B cell (primary cell): ENCODE measurements around the gene MEX3B. TPM values are rescaled to one million over a fixed set of nuclear protein-coding genes. Genes with fewer than 3 reads are reported as not detected.
A peak's percentile ranks its signal among the peaks of the same experiment; 100 is the strongest.

Experiments used
- ATAC-seq: fragments of 200-7000 bp; cut with Tn5 transposase; one replicate; pipeline ENCODE4 v1.10.0; 2021; ENCODE audit warnings: low read depth, mild to moderate bottlenecking, moderate number of reproducible peaks, moderate library complexity
- CTCF ChIA-PET: fragments of 350-600 bp; sonication (Branson Sonifier 250); formaldehyde crosslinking; loops from one replicate; lab custom pipeline; 2021; ENCODE audit warnings: antibody characterized with exemption, inconsistent platforms; lab: Charles Lee
- POLR2A ChIA-PET: fragments of 350-600 bp; sonication (Branson Sonifier 250); formaldehyde crosslinking; loops from one replicate; lab custom pipeline; 2021; ENCODE audit warnings: antibody characterized with exemption; lab: Charles Lee
- DNase-seq: peaks from one replicate; pipeline ENCODE4 v3.0.0; 2013
- H2AFZ ChIP-seq: 2 replicates; pipeline ENCODE4 v1.6.1; 2012; ENCODE audit warnings: mild to moderate bottlenecking, low read depth, low read length; ENCODE audit not compliant: insufficient read depth, poor library complexity, severe bottlenecking
- H3K27ac ChIP-seq, 2 donors: 1 replicate in 1 of 2; 2 replicates in 1 of 2; pipeline ENCODE4 v1.5.1; 2012 to 2013; ENCODE audit warnings: low read length in 2 of 2, mild to moderate bottlenecking in 2 of 2, moderate library complexity in 1 of 2
- H3K27me3 ChIP-seq, 4 experiments: fragments of 200-600 bp in 1 of 4; sonication (generic) in 1 of 4; replicated peaks in 1 of 4; 1 replicate in 2 of 4; 2 replicates in 2 of 4; pipeline versions ENCODE4 v1.6.1 to v1.7.0; 2013 to 2016; ENCODE audit warnings: low read length in 3 of 4, mild to moderate bottlenecking in 2 of 4, mixed read lengths in 1 of 4, moderate library complexity in 1 of 4; ENCODE audit not compliant: insufficient read depth in 4 of 4, control insufficient read depth in 3 of 4; ENCODE audit errors: control extremely low read depth in 1 of 4
- H3K36me3 ChIP-seq, 2 experiments: replicated peaks in 1 of 2; 1 replicate in 1 of 2; 2 replicates in 1 of 2; pipeline versions ENCODE4 v1.6.1 to v1.7.1; 2013; ENCODE audit warnings: low read length in 1 of 2; ENCODE audit not compliant: insufficient read depth in 2 of 2, control insufficient read depth in 1 of 2; ENCODE audit errors: control extremely low read depth in 1 of 2, extremely low read depth in 1 of 2
- H3K4me1 ChIP-seq, 2 donors: fragments of 200-600 bp in 1 of 2; sonication (generic) in 1 of 2; 1 replicate in 1 of 2; 2 replicates in 1 of 2; pipeline versions ENCODE4 v1.5.1 to v1.6.1; 2013 to 2017; ENCODE audit warnings: low read length in 2 of 2; ENCODE audit not compliant: control insufficient read depth in 2 of 2, insufficient read depth in 2 of 2
- H3K4me2 ChIP-seq: replicated peaks from 2 replicates; pipeline ENCODE3; 2012; ENCODE audit warnings: mild to moderate bottlenecking, low read depth, low read length; ENCODE audit not compliant: poor library complexity, severe bottlenecking
- H3K4me3 ChIP-seq, 5 experiments: fragments of 200-600 bp in 1 of 5; sonication (generic) in 1 of 5; 1 replicate in 3 of 5; 2 replicates in 2 of 5; pipeline versions ENCODE4 v1.5.1 to v1.7.0; 2011 to 2016; ENCODE audit warnings: low read length in 4 of 5, mild to moderate bottlenecking in 4 of 5, low read depth in 2 of 5, control low read depth in 1 of 5, moderate library complexity in 1 of 5; ENCODE audit not compliant: insufficient read depth in 1 of 5; ENCODE audit errors: control extremely low read depth in 1 of 5, extremely low read depth in 1 of 5
- H3K79me2 ChIP-seq: fragments of 200-600 bp; sonication (generic); one replicate; pipeline ENCODE4 v1.6.0; 2016; ENCODE audit warnings: low read length; ENCODE audit not compliant: control insufficient read depth, insufficient read depth
- H3K9ac ChIP-seq: fragments of 200-600 bp; sonication (generic); 2 replicates; pipeline ENCODE4 v1.6.1; 2017; ENCODE audit warnings: mild to moderate bottlenecking, low read length, moderate library complexity
- H3K9me3 ChIP-seq, 3 donors: one replicate each; pipeline versions ENCODE4 v1.6.1 to v1.7.1; 2013; ENCODE audit warnings: low read length in 2 of 3; ENCODE audit not compliant: control insufficient read depth in 2 of 3, insufficient read depth in 1 of 3; ENCODE audit errors: control extremely low read depth in 1 of 3
- H4K20me1 ChIP-seq: 2 replicates; pipeline ENCODE4 v1.6.0; 2012; ENCODE audit warnings: mild to moderate bottlenecking, low read length; ENCODE audit not compliant: insufficient read depth, control insufficient read depth, poor library complexity, severe bottlenecking
- H3K27ac Mint-ChIP-seq: one replicate; pipeline ENCODE4 v1.8.0; 2021; ENCODE audit warnings: mixed read lengths
- H3K27me3 Mint-ChIP-seq: one replicate; pipeline ENCODE4 v1.8.0; 2021; ENCODE audit warnings: mixed read lengths
- H3K4me1 Mint-ChIP-seq: one replicate; pipeline ENCODE4 v1.8.0; 2021; ENCODE audit warnings: mixed read lengths
- H3K4me3 Mint-ChIP-seq: one replicate; pipeline ENCODE4 v1.8.0; 2021; ENCODE audit warnings: mixed read lengths
- H3K9me3 Mint-ChIP-seq: one replicate; pipeline ENCODE4 v1.8.0; 2022; ENCODE audit warnings: mixed read lengths; ENCODE audit not compliant: insufficient read depth
- EZH2 ChIP-seq: IDR thresholded peaks from 2 replicates; pipeline ENCODE4 v1.6.1; 2012; ENCODE audit warnings: borderline replicate concordance, low read depth, mild to moderate bottlenecking, moderate library complexity, low read length; ENCODE audit not compliant: insufficient read depth, poor library complexity, severe bottlenecking
- WGBS: methylation state at CpG from one replicate; pipeline ENCODE4 v1.1.5; 2013; ENCODE audit warnings: missing lambda C conversion rate; ENCODE audit not compliant: insufficient coverage; 5-methylcytosine and 5-hydroxymethylcytosine counted together
- intact Hi-C: fragments of 100-400 bp; cut with micrococcal nuclease; formaldehyde crosslinking; loops from one replicate; pipeline ENCODE4 v1.10.0; 2022
- polyA plus RNA-seq: library from polyadenylated mRNA; depleted of rRNA; stranded (reverse); fragments of >200 nt; gene quantifications from 2 replicates; pipeline ENCODE4 v1.2.3, GENCODE V29; 2012
- total RNA-seq, 2 donors: library from RNA; stranded (reverse); fragments of 120-200 nt in 1 of 2; gene quantifications; 1 replicate in 1 of 2; 2 replicates in 1 of 2; pipeline versions ENCODE4 v1.2.3 to v1.2.4, GENCODE V29; 2013 to 2022
- TF ChIP-seq, protein P1 (sequence below): fragments of 200-600 bp; IDR thresholded peaks from one replicate; pipeline ENCODE4 v1.8.0; 2022; ENCODE audit warnings: antibody characterized with exemption, mild to moderate bottlenecking

MEX3B gene
- total and polyA plus RNA-seq, 2 donors (not counting 1 experiment from before 2014, with no cell fraction given), result 0.40 to 0.59 TPM

DNA sequence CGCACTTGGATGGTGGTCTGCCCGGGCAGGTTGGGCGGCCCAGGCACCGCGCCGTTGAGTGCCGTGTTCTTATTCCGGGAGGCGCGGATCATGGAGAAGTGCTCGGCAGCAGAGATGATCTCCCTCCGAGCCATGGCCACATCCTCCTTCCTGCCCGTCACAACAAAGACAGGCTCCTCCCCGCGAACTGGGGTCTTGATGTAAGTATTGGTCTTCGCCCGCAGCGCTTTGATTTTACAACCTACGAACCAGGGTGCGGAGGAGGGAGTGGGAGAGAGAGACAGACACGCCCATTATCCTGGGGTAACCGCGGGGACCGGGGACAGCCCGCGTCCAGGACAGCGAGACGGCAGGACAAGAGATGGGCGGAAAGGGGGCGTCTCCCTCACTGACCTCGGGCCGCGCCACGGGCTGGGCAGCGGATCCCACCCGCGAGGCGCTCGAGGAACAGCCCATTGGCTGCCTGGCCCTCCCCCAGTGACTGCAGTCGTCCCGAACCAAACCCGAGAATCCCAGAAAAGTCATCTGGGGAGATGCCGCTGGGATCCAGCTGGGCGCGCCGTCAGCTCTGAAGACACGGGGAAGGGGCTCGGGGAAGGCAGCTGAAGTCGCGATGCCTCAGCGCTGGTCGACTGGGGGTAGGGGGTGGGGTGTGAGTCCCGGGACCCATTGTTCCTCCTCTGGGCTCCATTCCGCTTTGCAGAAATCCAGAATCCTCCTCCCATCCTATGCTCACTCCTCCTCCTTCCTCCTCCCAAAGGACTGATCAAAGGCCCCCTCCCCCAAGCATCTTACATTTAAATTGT lies 1.2 kb downstream of the MEX3B start:
- H3K27ac ChIP-seq, result no peak overlapping the region
- no peaks in the 10 kb centered on the region for H3K36me3 ChIP-seq
- H3K4me2 ChIP-seq, result peak overlapping the region; percentile 98
- H3K4me3 ChIP-seq, result peak overlapping the region; percentile 26 to 85 (median 77)
- ChIA-PET CTCF (no interaction called here), POLR2A (no interaction called here)
- WGBS, result 4% methylated on average over 36 of the region's 54 CpGs
- Mint-ChIP-seq H3K4me1 (peaks cover 20% of the 10 kb centered on the region), H3K27me3 (peaks cover 27% of the 10 kb centered on the region), H3K4me3 (peak overlapping the region; percentile 86), H3K9me3 (no peaks in the 10 kb centered on the region), H3K27ac (peak overlapping the region; percentile 56)
- H3K9ac ChIP-seq, result peak overlapping the region; percentile 65
- peak overlapping the region; percentile 89 for H2AFZ ChIP-seq
- intact Hi-C loops, result loop anchor here (5.0 kb wide), 1 partner anchor 943 kb away; the partner anchor contains the start of gene RAMAC
- peaks cover 0 to 29% (median 15%) of the 10 kb centered on the region in 4 experiments for H3K27me3 ChIP-seq
- DNase-seq (no peak), ATAC-seq (no peak)
- H3K4me1 ChIP-seq, result peaks cover 19 to 28% of the 10 kb centered on the region in 2 donors
- TF ChIP-seq, protein P1, sequence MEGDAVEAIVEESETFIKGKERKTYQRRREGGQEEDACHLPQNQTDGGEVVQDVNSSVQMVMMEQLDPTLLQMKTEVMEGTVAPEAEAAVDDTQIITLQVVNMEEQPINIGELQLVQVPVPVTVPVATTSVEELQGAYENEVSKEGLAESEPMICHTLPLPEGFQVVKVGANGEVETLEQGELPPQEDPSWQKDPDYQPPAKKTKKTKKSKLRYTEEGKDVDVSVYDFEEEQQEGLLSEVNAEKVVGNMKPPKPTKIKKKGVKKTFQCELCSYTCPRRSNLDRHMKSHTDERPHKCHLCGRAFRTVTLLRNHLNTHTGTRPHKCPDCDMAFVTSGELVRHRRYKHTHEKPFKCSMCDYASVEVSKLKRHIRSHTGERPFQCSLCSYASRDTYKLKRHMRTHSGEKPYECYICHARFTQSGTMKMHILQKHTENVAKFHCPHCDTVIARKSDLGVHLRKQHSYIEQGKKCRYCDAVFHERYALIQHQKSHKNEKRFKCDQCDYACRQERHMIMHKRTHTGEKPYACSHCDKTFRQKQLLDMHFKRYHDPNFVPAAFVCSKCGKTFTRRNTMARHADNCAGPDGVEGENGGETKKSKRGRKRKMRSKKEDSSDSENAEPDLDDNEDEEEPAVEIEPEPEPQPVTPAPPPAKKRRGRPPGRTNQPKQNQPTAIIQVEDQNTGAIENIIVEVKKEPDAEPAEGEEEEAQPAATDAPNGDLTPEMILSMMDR, result no peak
- no peak for TF ChIP-seq EZH2
- H3K9me3 ChIP-seq, result peaks cover 0 to 15% (median 0%) of the 10 kb centered on the region in 3 donors
- no peaks in the 10 kb centered on the region for H4K20me1 ChIP-seq
- no peaks in the 10 kb centered on the region for H3K79me2 ChIP-seq

DNA sequence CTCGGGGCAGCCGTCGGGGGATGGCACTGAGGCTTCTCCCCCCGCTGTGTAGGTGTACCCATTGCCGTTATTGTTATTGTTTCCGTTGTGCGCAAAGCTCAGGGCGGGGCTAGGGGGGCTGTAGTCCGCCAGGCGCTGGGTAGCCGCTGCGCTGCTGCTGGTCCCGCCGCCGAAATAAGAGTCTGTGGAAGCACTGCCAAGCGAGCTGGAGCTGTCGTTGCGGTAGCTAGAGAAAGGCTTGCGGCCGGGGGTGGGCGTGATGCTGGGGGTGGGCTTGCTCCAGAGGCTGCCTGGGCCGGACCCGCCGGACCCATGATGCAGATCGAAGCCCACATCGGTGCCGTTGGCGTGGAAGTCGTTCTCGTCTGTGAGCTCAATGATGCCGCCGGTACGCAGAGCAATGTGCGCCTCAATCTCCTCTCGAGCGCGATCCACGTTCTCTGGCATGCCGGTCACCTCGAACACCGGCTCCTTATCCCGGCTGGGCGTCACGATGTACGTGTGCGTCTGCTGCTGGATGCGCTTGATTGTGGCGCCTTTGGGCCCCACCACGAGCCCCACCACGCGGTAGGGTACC lies 1.9 kb downstream of the MEX3B start:
- Mint-ChIP-seq H3K4me3 (peak overlapping the region; percentile 86), H3K27me3 (peaks cover 26% of the 10 kb centered on the region), H3K9me3 (no peaks in the 10 kb centered on the region), H3K27ac (no peak overlapping the region), H3K4me1 (peaks cover 20% of the 10 kb centered on the region)
- Histone ChIP-seq H4K20me1 (no peaks in the 10 kb centered on the region), H3K4me3 (peak overlapping the region in 2 of 5 experiments; percentile 84 to 85), H3K27me3 (peaks cover 0 to 29% (median 15%) of the 10 kb centered on the region in 4 experiments), H3K79me2 (no peaks in the 10 kb centered on the region), H3K4me1 (peaks cover 19 to 28% of the 10 kb centered on the region in 2 donors), H2AFZ (peak overlapping the region; percentile 89), H3K9ac (peak overlapping the region; percentile 65), H3K4me2 (peak overlapping the region; percentile 98), H3K36me3 (no peaks in the 10 kb centered on the region), H3K9me3 (peaks cover 0 to 15% (median 0%) of the 10 kb centered on the region in 3 donors), H3K27ac (no peak overlapping the region)
- no peak for TF ChIP-seq EZH2
- TF ChIP-seq, protein P1, result no peak
- intact Hi-C loops, result no loop called here
- ChIA-PET CTCF (no interaction called here), POLR2A (no interaction called here)
- WGBS, result 67% methylated on average over 50 of the region's 51 CpGs
- no peak for ATAC-seq
- DNase-seq, result no peak
